HG02763 (cell line): ENCODE results near the gene TROAP.
"Not testable (repeated sequence)": the region's sequence is repeated elsewhere in the genome, so short reads cannot be mapped to it uniquely, and the experiment has no call there.

ENCODE experiments used
- ATAC-seq: cut with Tn5 transposase; IDR thresholded peaks from one replicate; pipeline ENCODE4 v1.9.1; 2021; ENCODE audit warnings: mild to moderate bottlenecking, moderate library complexity; ENCODE audit not compliant: unreplicated experiment

Gene TROAP, protein sequence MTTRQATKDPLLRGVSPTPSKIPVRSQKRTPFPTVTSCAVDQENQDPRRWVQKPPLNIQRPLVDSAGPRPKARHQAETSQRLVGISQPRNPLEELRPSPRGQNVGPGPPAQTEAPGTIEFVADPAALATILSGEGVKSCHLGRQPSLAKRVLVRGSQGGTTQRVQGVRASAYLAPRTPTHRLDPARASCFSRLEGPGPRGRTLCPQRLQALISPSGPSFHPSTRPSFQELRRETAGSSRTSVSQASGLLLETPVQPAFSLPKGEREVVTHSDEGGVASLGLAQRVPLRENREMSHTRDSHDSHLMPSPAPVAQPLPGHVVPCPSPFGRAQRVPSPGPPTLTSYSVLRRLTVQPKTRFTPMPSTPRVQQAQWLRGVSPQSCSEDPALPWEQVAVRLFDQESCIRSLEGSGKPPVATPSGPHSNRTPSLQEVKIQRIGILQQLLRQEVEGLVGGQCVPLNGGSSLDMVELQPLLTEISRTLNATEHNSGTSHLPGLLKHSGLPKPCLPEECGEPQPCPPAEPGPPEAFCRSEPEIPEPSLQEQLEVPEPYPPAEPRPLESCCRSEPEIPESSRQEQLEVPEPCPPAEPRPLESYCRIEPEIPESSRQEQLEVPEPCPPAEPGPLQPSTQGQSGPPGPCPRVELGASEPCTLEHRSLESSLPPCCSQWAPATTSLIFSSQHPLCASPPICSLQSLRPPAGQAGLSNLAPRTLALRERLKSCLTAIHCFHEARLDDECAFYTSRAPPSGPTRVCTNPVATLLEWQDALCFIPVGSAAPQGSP

GRCh38 chr12:49322708-49323523, at the start of gene TROAP:
Gene TROAP, plus strand, starts transcription at chr12:49323255. Its CDS starts 354 bp downstream, at chr12:49323609.
- peak; percentile 98 for ATAC-seq

DNA sequence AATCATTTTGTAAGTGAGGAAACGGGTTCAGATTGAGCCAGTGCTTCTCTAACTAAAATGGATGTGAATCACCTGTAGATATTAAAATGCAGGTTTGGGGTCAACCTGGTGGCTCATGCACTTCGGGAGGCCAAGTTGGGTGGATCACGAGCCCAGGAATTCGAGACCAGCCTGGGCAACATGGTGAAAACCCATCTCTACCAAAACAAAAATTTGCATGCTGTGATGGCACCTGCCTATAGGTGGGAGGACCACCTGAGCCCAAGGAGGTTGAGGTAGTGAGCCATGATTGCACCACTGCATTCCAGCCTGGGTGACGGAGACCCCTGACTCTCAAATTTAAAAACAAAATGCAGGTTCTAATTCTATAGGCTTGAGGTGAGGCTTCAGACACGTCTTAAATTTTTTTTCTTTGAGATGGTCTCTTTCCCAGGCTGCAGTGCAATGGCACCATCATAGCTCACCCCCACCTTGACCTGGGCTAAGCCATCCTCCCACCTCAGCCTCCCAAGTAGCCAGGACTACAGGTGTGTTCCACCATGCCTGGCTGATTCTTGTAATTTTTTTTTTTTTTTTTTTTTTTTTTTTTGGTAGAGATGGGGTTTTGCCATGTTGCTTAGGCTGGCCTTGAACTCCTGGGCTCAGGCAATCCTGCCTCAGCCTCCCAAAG, 49.2 kb upstream of the TROAP start:
- no peak for ATAC-seq

DNA sequence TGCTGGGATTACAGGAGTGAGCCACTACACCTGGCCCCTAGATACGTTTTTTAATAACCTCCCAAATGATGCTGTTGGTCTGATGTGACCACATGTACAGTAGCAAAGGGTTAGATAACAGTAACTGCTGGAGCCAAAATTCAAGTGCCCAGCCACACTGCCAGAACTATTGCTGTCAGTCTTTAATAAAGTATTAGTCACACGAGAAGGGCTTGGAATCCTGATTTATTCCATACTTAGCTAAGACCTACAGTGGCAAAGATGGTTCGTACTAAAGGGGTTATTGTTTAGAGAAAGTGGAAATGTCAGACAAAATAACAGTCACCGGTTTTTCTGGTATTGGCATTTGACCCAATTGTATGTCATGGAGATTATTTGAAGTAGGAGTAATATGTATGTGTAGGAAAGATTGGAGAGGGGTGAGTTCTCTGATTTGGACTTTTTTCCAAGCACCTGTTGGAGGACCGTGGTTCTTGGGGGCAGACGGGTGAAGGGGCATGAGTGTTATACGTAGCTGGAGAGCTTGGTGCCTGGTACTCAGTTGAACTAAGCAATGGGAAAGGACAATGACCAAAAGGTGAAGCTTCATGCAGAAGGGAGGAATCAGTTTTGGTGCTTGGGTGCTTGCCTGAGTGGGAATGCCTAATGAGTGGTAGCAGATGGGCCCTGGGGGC, 48.5 kb upstream of the TROAP start:
- ATAC-seq, result no peak

GRCh38 chr12:49276304-49277290, 46.5 kb upstream of the TROAP start:
- no peak for ATAC-seq

DNA sequence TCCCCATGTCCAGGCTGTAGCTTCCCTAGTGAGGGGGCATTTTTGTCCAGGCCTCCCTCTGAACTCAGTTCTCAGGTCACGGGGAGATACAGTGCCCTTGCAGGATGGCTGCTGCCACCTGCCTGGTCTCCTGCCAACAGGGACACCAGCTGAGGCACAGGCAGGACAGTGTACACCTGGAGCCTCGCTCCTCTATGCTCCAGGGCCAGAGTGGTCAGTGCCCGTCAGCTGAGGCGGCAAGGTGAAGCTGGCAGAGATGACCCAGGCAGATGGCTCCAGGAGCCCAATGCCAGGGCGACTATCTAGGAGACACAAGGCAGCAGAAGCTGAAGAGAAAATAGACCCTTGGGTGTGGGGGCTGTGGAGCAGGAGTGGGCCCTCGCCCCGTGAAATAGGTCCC, 45.6 kb upstream of the TROAP start:
- ATAC-seq, result no peak

- ATAC-seq, result no peak
Measured at GRCh38 chr12:49279706-49280159, 43.3 kb upstream of the TROAP start.

GRCh38 chr12:49280545-49280944, 42.5 kb upstream of the TROAP start:
- not testable (repeated sequence) for ATAC-seq

DNA sequence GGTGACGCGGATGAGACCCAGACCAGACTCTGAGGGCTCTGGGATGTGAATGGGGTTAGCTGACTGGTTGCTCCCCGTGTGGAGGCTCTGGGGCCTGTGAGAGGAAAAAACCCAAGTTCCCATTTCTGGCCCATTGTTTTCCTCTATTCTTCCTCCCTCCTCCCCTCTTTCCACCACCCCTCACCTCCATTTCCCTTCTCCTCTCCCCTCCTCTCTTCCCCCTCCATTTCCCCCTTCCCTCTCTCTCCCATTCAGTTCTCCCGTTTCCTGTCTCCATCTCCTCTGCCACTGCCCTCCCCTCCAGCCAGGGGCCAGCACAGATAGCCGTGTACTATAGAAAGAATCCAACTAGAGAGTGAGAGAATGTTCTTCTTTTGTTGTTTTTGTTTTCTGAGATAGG, 40.8 kb upstream of the TROAP start:
- no peak for ATAC-seq

- not testable (repeated sequence) for ATAC-seq
Measured at GRCh38 chr12:49282740-49283375, 40.2 kb upstream of the TROAP start.

- no peak for ATAC-seq
Measured at GRCh38 chr12:49283541-49284429, 39.3 kb upstream of the TROAP start.

DNA sequence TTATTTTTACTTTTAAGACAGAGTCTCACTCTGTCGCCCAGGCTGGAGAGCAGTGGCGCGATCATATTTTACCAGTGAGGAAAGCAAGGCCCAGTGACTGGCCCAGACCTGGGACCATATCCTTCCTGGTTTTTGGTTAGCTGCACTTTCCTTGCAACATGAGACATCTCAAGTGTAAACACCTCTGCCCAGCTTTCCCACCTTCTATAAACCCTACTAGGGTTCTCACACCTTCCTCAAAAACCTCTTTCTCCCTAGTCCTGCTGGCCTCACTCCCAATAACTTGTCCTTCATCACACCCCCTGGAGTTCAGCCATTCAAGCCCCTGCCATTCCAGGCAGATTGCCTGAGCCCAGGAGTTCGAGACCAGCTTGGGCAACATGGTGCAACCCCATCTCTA, 38.4 kb upstream of the TROAP start:
- ATAC-seq, result no peak

- no peak for ATAC-seq
Measured at GRCh38 chr12:49287876-49288275, 35.2 kb upstream of the TROAP start.

DNA sequence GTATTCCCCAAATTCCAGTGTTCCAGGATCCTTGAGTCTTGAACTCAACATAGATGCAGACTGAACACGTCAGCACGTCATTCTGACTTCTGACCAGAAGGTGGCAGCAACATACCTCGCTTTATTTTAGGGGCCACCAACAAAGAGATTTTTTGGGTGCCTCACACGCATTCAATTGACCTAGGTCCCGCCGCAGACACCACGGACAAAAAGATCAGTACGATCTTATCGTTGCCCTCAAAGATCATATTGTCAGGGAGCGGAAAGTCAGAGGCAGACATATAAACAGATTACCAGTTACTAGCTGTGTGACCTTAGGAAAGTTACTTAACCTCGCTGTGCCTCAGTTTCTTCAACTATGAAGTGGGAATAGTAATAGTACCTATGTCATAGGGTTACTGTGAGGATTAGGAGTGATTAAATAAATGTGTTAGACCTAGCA, 34.6 kb upstream of the TROAP start:
- ATAC-seq, result no peak

DNA sequence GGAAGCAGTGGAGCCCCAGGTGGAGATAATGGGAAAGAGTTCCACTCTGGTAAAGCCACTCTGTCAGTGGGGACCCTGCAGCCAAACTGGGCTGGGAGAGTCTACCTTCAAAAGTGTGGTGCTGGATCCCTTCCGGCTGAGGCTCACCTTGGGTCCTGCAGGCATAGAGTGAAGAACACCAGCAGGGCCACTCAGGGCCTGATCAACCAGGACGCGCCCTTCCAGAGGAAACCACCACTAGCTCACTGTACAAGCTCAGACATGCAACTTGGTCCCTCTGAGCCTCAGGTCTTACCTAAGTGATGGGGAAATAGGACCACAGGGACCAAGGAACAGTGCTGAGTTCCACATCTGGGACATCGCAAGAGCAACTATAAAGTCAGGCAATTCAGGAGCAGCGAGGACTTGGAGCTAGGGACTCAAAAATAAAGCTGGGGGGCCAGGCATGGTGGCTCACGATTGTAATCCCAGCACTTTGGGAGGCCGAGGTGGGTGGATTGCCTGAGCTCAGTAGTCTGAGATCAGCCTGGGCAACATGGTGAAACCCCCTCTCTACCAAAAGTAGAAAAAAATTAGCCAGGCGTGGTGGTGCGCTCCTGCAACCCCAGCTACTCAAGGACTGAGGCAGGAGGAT, 34.0 kb upstream of the TROAP start:
- ATAC-seq, result no peak

- no peak for ATAC-seq
Measured at GRCh38 chr12:49292729-49293055, 30.4 kb upstream of the TROAP start.

DNA sequence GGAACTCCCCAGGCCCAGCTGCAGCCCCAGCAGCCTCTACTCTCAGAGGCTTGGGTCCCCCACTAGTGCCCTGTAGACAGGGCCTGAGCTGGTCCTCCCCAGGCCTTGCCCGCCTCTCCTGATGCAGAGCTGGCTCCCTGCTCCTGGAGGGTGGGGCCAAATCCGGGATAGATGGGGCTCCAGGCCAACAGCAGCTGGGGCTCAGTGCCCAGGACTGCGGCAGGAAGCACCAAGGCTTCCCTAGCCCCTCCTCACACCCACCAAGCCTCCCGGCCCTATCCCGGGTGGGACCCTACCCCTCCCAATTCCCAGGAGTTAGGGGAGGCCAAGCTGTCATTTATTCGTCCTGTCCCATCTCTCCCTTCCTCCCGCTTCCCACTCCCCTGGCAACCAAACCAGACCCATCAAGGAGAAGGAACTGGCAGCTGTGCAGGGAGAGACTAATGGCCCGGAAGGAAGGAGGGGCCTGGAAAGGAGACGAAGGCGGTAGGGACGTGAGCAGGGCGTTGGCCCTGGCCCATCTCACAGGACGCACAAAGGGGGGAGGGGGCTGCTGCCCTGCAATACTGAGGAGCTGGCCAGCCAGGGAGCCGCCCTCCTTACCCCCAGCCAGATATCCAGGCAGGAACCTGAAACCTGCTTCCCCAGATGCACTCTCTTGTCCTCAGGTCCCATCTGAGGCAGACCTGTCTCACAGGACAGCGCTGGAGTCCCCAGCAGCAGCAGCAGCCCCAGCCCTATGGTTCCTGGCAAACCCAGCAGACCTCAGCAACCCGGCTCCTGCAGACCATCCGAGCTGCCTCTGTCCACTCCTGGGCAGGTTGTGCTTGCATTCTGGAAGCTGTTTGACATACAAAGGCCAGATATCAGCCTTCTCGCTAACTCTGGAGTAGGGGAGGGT, 29.7 kb upstream of the TROAP start:
- ATAC-seq, result no peak
